Naive B cell (primary cell): Measurements from ENCODE around the gene CRYGD. TPM values are rescaled to one million over a fixed set of nuclear protein-coding genes. Genes with fewer than 3 reads are reported as not detected.

Source experiments
- ATAC-seq, 2 donors: fragments of 150-1000 bp; cut with Tn5 transposase; 2 replicates each; pipeline ENCODE4 v1.10.0; 2021; ENCODE audit warnings: low read depth in 2 of 2, mild to moderate bottlenecking in 2 of 2, moderate library complexity in 2 of 2
- DNase-seq: peaks from one replicate; pipeline ENCODE4 v3.0.0; 2022
- H3K27ac Mint-ChIP-seq, 6 donors: one replicate each; pipeline ENCODE4 v1.8.0; 2020 to 2022; ENCODE audit warnings: mild to moderate bottlenecking in 6 of 6, mixed read lengths in 6 of 6, moderate library complexity in 5 of 6, inconsistent platforms in 2 of 6
- H3K27me3 Mint-ChIP-seq, 3 donors: one replicate each; pipeline ENCODE4 v1.8.0; 2021 to 2022; ENCODE audit warnings: mixed read lengths in 3 of 3, mild to moderate bottlenecking in 1 of 3
- H3K36me3 Mint-ChIP-seq, 2 donors: one replicate each; pipeline ENCODE4 v1.8.0; 2020 to 2022; ENCODE audit warnings: mixed read lengths in 2 of 2, inconsistent platforms in 1 of 2, mild to moderate bottlenecking in 1 of 2
- H3K4me1 Mint-ChIP-seq, 3 donors: one replicate each; pipeline ENCODE4 v1.8.0; 2020 to 2022; ENCODE audit warnings: mixed read lengths in 3 of 3, inconsistent platforms in 1 of 3, mild to moderate bottlenecking in 1 of 3, moderate library complexity in 1 of 3
- H3K4me3 Mint-ChIP-seq, 8 donors: one replicate each; pipeline ENCODE4 v1.8.0; 2020 to 2022; ENCODE audit warnings: mild to moderate bottlenecking in 8 of 8, mixed read lengths in 8 of 8, moderate library complexity in 8 of 8, inconsistent platforms in 2 of 8
- H3K9me3 Mint-ChIP-seq, 7 donors: one replicate each; pipeline ENCODE4 v1.8.0; 2020 to 2022; ENCODE audit warnings: mixed read lengths in 7 of 7, mild to moderate bottlenecking in 5 of 7, inconsistent platforms in 2 of 7, moderate library complexity in 1 of 7
- polyA plus RNA-seq, 6 donors: library from polyadenylated mRNA; unstranded; fragments of 300-500 nt; fragmentation: Illumina TruSeq; gene quantifications; one replicate each; pipeline ENCODE4 v1.2.3, GENCODE V29; 2021; ENCODE audit warnings: low read depth in 6 of 6

The CRYGD gene
- polyA plus RNA-seq, 6 donors from 2014 or later = not detected

- DNase-seq (no peak), ATAC-seq (no peak)
- no peaks in the 10 kb centered on the region for H3K36me3 Mint-ChIP-seq
- no peak overlapping the region for H3K27ac Mint-ChIP-seq
- no peak overlapping the region for H3K4me3 Mint-ChIP-seq
- peaks cover 0 to 10% (median 0%) of the 10 kb centered on the region in 7 donors for H3K9me3 Mint-ChIP-seq
- H3K4me1 Mint-ChIP-seq = no peaks in the 10 kb centered on the region
- H3K27me3 Mint-ChIP-seq = peaks cover 13 to 20% (median 16%) of the 10 kb centered on the region in 3 donors
Observed at GRCh38 chr2:208096080-208096479, 28.2 kb downstream of the CRYGD start.

GRCh38 chr2:208093128-208093527, 31.2 kb downstream of the CRYGD start:
- Mint-ChIP-seq H3K36me3 (no peaks in the 10 kb centered on the region), H3K4me3 (no peak overlapping the region), H3K4me1 (no peaks in the 10 kb centered on the region), H3K27ac (no peak overlapping the region), H3K9me3 (peaks cover 0 to 10% (median 3%) of the 10 kb centered on the region in 7 donors), H3K27me3 (peaks cover 0 to 9% (median 0%) of the 10 kb centered on the region in 3 donors)
- DNase-seq (no peak), ATAC-seq (no peak)

DNA sequence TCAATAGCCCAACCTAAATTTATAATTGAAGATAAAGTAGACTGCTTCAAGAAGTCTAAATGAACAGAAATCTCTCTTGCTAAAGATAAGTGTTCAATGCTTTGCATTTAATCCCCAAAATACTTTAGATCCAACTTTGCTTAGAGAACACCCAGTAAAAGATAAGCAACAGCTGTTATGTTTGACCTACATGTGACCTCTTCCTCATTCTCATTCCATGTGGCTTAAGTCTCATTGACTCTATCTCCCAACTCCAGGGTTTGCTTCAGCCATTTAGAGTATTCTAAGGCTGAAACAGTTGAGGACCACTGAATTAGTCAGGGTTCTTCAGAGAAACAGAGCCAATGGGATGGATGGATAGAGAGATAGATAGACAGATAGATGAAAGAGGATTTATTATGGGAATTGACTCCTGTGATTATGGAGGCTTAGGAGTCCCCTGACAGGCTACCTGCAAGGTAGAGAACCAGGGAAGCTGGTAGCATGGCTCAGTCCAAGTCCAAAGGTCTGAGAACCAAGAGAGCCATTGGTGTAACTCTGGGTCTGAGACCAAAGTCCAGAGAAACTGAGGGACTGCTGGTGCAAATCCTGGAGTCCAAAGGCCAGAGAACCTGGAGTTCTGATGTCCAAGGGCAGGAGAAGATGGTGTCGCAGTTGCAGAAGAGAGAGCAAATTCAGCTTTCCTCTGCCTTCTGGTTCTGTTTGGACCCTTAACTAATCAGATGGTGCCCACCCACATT, 32.1 kb downstream of the CRYGD start:
- DNase-seq = no peak
- no peak overlapping the region for H3K4me3 Mint-ChIP-seq
- no peak for ATAC-seq
- no peaks in the 10 kb centered on the region for H3K4me1 Mint-ChIP-seq
- peaks cover 0 to 10% (median 3%) of the 10 kb centered on the region in 7 donors for H3K9me3 Mint-ChIP-seq
- H3K27me3 Mint-ChIP-seq = peaks cover 0 to 9% (median under 1%) of the 10 kb centered on the region in 3 donors
- H3K36me3 Mint-ChIP-seq = no peaks in the 10 kb centered on the region
- H3K27ac Mint-ChIP-seq = no peak overlapping the region

GRCh38 chr2:208090420-208090819, 33.9 kb downstream of the CRYGD start:
- peaks cover 0 to 10% (median 5%) of the 10 kb centered on the region in 7 donors for H3K9me3 Mint-ChIP-seq
- H3K27ac Mint-ChIP-seq = peak overlapping the region in 1 of 6 donors; percentile 11
- DNase-seq (no peak), ATAC-seq (no peak)
- no peaks in the 10 kb centered on the region for H3K36me3 Mint-ChIP-seq
- H3K4me3 Mint-ChIP-seq = no peak overlapping the region
- peaks cover 0 to 12% (median 9%) of the 10 kb centered on the region in 3 donors for H3K27me3 Mint-ChIP-seq
- no peaks in the 10 kb centered on the region for H3K4me1 Mint-ChIP-seq

- no peak overlapping the region for H3K4me3 Mint-ChIP-seq
- H3K4me1 Mint-ChIP-seq = no peaks in the 10 kb centered on the region
- H3K36me3 Mint-ChIP-seq = no peaks in the 10 kb centered on the region
- ATAC-seq = no peak
- peaks cover 0 to 10% (median 5%) of the 10 kb centered on the region in 7 donors for H3K9me3 Mint-ChIP-seq
- DNase-seq = no peak
- peaks cover 8 to 33% (median 17%) of the 10 kb centered on the region in 3 donors for H3K27me3 Mint-ChIP-seq
- H3K27ac Mint-ChIP-seq = no peak overlapping the region
Observed at GRCh38 chr2:208086029-208086428, 38.3 kb downstream of the CRYGD start.

- no peak overlapping the region for H3K4me3 Mint-ChIP-seq
- peaks cover 0 to 5% of the 10 kb centered on the region in 2 donors for H3K36me3 Mint-ChIP-seq
- H3K9me3 Mint-ChIP-seq = peaks cover under 1 to 11% (median 3%) of the 10 kb centered on the region in 7 donors
- DNase-seq (no peak), ATAC-seq (no peak)
- H3K4me1 Mint-ChIP-seq = no peaks in the 10 kb centered on the region
- H3K27ac Mint-ChIP-seq = no peak overlapping the region
- peaks cover 14 to 45% (median 24%) of the 10 kb centered on the region in 3 donors for H3K27me3 Mint-ChIP-seq
Observed at GRCh38 chr2:208083807-208084206, 40.5 kb downstream of the CRYGD start.

GRCh38 chr2:208077276-208077675, 47.0 kb downstream of the CRYGD start:
- DNase-seq (no peak), ATAC-seq (no peak)
- Mint-ChIP-seq H3K4me1 (no peaks in the 10 kb centered on the region), H3K9me3 (peaks cover 0 to 9% (median 2%) of the 10 kb centered on the region in 7 donors), H3K36me3 (peaks cover 0 to 5% of the 10 kb centered on the region in 2 donors), H3K27ac (no peak overlapping the region), H3K4me3 (no peak overlapping the region), H3K27me3 (peaks cover 28 to 47% (median 39%) of the 10 kb centered on the region in 3 donors)

DNA sequence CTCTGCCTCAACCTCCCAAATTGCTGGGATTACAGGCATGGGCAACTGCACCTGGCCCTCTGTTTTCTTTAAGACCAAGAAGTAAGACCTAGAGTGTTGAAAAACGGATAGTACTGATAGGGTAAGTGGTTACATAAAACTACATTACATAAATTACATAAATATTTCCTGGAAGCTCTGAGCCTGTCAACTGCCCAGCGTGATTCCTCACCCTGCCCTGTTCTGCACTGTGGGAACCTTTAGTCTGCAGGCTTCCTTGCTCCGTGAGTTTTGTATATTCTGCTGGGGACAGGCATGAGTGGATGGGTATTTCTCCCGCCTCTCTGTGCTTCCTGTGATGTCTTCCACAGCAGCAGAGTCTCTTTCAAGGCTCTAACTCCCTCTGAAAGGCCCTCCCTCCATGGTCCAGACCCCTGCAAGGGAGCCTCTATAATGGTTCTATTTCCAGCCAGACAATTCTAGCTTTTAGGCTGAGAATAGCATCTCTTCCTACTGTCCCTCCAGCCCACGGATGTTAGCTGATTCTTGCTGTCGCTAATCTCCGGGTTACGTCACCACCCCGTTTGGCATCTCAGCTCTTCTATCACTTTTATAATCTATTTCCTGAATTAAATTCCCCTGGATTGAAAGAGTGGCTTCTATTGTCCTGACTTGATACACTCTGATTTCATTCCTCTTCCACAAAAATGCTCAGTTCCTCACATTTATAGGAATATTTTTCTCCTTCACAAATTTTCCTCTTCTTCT, 49.5 kb downstream of the CRYGD start:
- Mint-ChIP-seq H3K4me1 (no peaks in the 10 kb centered on the region), H3K9me3 (peaks cover 0 to 7% (median 2%) of the 10 kb centered on the region in 7 donors), H3K36me3 (peaks cover 0 to 5% of the 10 kb centered on the region in 2 donors), H3K4me3 (no peak overlapping the region), H3K27me3 (peaks cover 18 to 36% (median 35%) of the 10 kb centered on the region in 3 donors), H3K27ac (no peak overlapping the region)
- ATAC-seq = no peak
- DNase-seq = no peak

- H3K27me3 Mint-ChIP-seq = peaks cover 7 to 21% (median 17%) of the 10 kb centered on the region in 3 donors
- H3K4me1 Mint-ChIP-seq = no peaks in the 10 kb centered on the region
- H3K36me3 Mint-ChIP-seq = no peaks in the 10 kb centered on the region
- no peaks in the 10 kb centered on the region for H3K9me3 Mint-ChIP-seq
- no peak overlapping the region for H3K4me3 Mint-ChIP-seq
- peak; percentile 48 for DNase-seq
- ATAC-seq = peak; percentile 56 to 74
- no peak overlapping the region for H3K27ac Mint-ChIP-seq
Observed at GRCh38 chr2:208072250-208072892, 52.0 kb downstream of the CRYGD start.

Other genes with a start within 250 kb of the CRYGD start
- 1 to 10 TPM; 1.3 to 7.7 (median 3.7) TPM for gene PLEKHM3, start 99.0 kb downstream of the CRYGD start, polyA plus RNA-seq
- gene CRYGC, start 5.3 kb upstream of the CRYGD start, polyA plus RNA-seq = not detected
- not detected for gene CRYGB, start 21.6 kb upstream of the CRYGD start, polyA plus RNA-seq
- not detected for gene CRYGA, start 39.1 kb upstream of the CRYGD start, polyA plus RNA-seq
- gene C2orf80, start 65.5 kb upstream of the CRYGD start, polyA plus RNA-seq = not detected
- gene IDH1, start 130.5 kb upstream of the CRYGD start, polyA plus RNA-seq = 10 to 100 TPM in 2 of 6 donors, 1 to 10 TPM in 4; 6.7 to 10.6 (median 8.7) TPM
- 10 to 100 TPM in 5 of 6 donors, 1 to 10 TPM in 1; 3.6 to 16.8 (median 13.9) TPM for gene PIKFYVE, start 141.7 kb upstream of the CRYGD start, polyA plus RNA-seq